Left renal cortex interstitium (tissue), 4 donors: ENCODE results near the gene OR6A2. TPM values are rescaled to one million over a fixed set of nuclear protein-coding genes. Genes with fewer than 3 reads are reported as not detected.
"Not testable (repeated sequence)": the region's sequence is repeated elsewhere in the genome, so short reads cannot be mapped to it uniquely, and the experiment has no call there.

ENCODE experiments used
- DNase-seq, 4 donors: peaks; one replicate each; pipeline ENCODE4 v3.0.0-alpha.2; 2013; ENCODE audit warnings: low read depth in 4 of 4, low spot score in 2 of 4, missing footprints in 1 of 4
- polyA plus RNA-seq, 4 donors: library from polyadenylated mRNA; unstranded; fragments of 120-200 nt; gene quantifications; one replicate each; pipeline ENCODE4 v1.2.1, GENCODE V29; 2013; ENCODE audit not compliant: insufficient read length in 4 of 4

OR6A2 gene
- under 1 TPM in 2 of 4 donors, not detected in 2; 0.03 TPM for polyA plus RNA-seq

DNA sequence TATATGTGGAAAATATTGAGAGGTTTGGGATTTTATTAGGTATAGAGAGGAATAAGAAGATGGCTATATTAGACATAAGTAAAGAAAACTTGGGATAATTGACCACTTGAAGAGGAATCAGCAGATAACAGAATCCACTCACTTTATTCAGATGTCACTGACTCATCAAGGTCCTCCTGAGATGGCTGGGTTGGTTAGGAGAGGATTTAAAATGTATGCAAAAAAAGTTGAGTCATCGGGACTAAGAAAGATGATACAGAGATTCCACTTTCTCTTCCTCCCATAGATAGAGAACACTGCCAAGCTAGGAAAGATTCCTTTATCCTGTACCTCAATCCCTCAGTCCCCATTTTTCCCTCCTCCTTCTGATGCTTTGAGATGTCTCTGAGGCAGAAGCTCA is at the start of gene OR6A2:
Gene OR6A2 (minus strand): TSS at position 288 of the 400 bp plus-strand sequence. CDS start 3,981 bp downstream, outside the sequence.
- DNase-seq: no peak

GRCh38 chr11:6845383-6845782 is 45.9 kb upstream of the OR6A2 start, which contains the start of gene OR10A5:
Gene OR10A5 (plus strand): TSS chr11:6845683. CDS start chr11:6845683, 0 bp downstream.
- DNase-seq: no peak

GRCh38 chr11:6844356-6844755 is 44.9 kb upstream of the OR6A2 start:
- DNase-seq: no peak

GRCh38 chr11:6843670-6844069 is 44.2 kb upstream of the OR6A2 start:
- no peak for DNase-seq

DNA sequence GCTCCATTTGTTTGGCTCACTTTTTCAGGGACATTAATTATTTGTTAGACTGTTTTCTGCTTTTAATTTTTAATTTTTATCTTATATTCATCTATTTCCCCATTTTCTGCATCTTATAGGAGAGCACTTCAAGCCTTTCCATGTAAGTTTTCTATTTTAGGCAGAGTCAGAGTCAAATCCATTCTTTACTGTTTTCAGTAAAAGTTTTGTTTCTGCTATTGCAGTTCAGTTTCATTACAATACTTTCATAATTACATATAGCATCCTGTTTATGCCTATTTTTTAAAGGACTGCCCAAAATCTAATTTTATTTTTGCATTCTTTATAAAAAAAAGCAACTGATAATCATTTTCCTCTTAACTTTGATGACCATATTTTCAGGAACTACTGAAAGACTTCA is 42.2 kb upstream of the OR6A2 start:
- no peak for DNase-seq

GRCh38 chr11:6834021-6834420 is 34.5 kb upstream of the OR6A2 start:
- no peak for DNase-seq

DNA sequence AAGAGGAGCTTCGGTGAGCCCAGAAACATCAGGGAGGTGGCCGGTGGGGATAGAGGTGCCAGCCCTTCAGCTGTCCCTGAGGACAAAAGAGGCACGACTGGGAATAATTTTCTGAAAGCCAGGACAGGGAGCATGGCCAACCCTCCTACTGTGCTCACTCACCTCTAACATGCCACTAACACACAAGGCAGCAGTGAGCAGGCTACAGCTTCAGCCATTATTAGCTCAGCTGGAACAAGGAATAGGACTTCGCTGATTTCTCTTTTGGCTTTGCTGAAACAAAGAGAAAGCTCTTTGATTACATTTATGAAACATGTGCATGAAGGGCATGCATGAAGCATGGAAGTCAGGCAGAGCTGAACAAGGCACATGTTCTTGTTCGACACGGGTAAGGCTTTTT is 33.9 kb upstream of the OR6A2 start:
- DNase-seq: no peak

GRCh38 chr11:6828103-6828502 is 28.6 kb upstream of the OR6A2 start:
- no peak for DNase-seq

GRCh38 chr11:6825231-6825744 is 25.8 kb upstream of the OR6A2 start:
- no peak for DNase-seq

DNA sequence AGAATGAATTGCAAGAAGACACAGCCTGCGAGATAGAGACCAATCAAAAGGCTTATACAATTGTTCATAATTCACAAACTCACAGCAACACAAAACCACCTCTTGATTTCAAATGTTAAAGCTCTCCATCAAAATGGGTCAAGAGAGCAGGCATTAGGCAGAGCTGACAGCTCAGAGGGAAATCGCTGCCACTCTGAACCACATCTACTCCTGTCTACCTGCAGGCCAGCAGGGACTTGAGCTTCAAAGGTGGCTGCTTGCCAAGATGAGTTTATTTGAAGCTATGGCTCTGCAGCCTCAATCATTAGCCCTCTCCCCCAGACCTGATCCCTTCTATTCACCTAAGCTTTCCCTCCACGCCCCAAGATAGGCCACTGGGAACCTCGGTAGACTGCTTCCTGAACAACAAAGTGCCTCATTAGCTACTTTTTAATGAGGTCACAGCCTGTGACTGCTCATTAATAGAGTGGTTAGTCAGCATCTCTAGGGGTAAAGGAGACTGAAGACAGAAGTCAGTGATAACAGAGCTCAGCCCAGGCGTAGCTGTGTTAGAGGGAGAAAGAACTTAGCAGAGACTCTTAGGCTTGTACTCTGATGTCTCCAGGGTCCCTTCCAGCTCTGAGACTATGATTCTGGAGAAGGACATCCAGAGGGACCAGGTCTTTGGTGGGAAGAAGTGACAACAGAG is 24.8 kb upstream of the OR6A2 start:
- DNase-seq: no peak

DNA sequence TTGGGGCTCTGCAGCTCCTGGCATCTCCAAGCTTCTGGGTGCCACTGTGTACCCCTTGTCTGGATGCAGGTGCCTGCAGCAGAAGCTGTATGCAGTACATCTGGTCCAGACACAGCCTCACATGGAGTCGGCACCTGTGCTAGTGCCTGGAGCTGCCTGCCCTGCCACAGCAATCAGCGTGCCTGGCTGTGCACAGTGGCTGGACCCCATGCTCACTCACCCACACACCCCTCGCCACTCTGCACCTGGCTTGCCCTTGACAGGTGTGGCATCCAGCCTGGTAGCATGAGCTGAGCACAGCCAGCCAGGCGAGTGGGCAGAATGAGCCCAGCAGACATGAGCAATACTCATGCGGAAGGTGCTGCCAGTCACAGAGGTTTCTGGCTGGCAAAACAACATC is 19.5 kb upstream of the OR6A2 start:
- DNase-seq: no peak

GRCh38 chr11:6817694-6818093 is 18.2 kb upstream of the OR6A2 start:
- DNase-seq: no peak

GRCh38 chr11:6813656-6814055 is 14.2 kb upstream of the OR6A2 start:
- DNase-seq: no peak

DNA sequence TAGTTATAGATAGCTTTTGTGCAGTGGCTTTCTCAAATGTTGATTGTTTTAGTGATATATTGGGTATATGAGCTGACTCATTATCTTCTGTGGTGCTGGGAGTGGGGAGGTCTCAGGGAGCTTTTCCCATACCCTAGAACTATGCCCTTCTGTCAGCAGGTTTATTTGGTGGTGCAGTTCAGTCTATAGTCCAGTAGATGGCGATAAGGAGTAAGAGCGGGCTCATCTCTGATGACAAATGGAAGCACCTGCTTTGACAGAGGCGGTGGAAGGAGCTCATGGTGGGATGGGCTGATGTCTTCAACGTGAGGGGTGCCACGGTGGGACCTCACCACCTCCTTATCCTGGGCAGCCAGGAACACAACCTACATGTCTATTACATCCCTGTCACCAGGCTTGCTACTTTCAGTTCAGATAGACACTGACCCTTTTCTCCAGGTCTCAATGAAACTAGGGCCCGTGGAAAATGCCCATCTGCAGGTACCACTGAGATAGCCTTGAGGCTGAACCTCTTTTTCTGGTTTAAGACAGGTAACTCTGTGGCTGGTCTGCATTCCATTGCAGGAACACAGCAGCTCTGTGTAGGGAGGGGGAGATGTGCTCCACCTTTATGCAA is 13.0 kb upstream of the OR6A2 start:
- peak in 1 of 4 donors; percentile 7 for DNase-seq

GRCh38 chr11:6801075-6801474 is 1.6 kb upstream of the OR6A2 start:
- not testable (repeated sequence) for DNase-seq

DNA sequence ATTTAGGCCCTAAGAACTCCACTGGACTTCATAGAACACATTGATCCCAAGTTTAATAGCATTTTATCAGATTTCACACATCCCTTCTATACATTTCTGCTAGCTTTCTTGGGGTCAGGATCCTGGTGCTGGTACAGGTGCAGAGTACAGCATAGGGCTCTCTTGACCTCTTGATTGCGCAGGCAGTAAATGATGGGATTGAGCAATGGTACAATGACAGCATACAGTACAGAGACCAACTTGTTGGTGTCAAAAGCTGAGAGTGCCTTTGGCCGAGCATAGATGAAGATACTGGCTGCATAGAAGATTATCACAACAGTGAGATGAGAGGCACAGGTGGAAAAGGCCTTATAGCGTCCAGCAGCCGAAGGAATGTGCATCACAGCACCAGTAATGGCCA is 4.8 kb downstream of the OR6A2 start:
- DNase-seq: no peak

DNA sequence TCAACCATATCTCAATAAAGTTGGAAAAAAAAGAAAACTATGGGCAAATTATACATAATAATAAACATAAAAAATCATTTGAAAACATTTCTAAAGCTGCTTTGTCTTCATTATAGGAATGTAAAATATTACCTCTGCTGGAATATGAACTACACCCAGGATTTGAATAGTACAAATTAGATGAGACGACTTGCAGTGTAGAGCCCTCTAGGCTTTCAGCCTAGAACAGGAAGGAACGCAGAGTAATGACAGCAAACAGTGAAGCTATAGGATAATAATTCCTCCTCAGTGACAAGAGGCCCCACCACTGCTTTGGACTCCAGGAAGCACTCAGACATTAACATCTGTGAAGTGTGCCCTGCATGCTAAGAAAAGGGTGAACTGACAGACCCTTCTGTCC is 8.9 kb downstream of the OR6A2 start:
- no peak for DNase-seq

- no peak for DNase-seq
Measured at GRCh38 chr11:6782720-6783119, 16.8 kb downstream of the OR6A2 start, which contains the start of gene OR2AG1. Gene OR2AG1 (plus strand): TSS chr11:6783020. CDS start chr11:6785038, 2,018 bp downstream.

GRCh38 chr11:6780829-6781228 is 18.7 kb downstream of the OR6A2 start:
- DNase-seq: no peak

GRCh38 chr11:6778518-6778917 is 21.0 kb downstream of the OR6A2 start:
- DNase-seq: no peak

GRCh38 chr11:6771926-6772893 is 27.3 kb downstream of the OR6A2 start, which contains the start of gene OR2AG2:
Gene OR2AG2 (minus strand): TSS chr11:6771976. CDS start chr11:6768957, 3,019 bp downstream.
- DNase-seq: no peak
